Measurements from ENCODE around the gene CERKL.

CERKL gene

DNA sequence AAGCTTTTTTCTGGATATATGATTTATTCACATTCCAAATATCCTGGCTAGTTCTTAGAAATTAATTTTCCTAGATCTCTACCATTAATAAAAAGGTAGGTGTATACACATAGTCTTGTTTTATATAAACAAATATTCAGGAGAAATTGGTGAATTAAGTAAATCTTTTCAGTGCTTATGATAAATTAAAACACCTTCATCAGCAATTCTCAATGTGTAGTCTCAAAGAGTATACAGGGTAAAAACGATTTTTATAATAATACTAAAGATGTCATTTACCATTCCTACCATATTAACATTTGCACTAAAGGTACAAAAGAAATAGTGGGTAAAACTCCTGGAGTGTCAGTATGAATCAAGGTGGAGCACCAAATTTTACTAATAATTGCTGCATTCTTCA, 40.2 kb downstream of the CERKL start:
- no peak overlapping the region for H3K4me3 ChIP-seq (replicated peaks; ENCODE audit: low read depth, low read length)
- TF ChIP-seq, protein P1, sequence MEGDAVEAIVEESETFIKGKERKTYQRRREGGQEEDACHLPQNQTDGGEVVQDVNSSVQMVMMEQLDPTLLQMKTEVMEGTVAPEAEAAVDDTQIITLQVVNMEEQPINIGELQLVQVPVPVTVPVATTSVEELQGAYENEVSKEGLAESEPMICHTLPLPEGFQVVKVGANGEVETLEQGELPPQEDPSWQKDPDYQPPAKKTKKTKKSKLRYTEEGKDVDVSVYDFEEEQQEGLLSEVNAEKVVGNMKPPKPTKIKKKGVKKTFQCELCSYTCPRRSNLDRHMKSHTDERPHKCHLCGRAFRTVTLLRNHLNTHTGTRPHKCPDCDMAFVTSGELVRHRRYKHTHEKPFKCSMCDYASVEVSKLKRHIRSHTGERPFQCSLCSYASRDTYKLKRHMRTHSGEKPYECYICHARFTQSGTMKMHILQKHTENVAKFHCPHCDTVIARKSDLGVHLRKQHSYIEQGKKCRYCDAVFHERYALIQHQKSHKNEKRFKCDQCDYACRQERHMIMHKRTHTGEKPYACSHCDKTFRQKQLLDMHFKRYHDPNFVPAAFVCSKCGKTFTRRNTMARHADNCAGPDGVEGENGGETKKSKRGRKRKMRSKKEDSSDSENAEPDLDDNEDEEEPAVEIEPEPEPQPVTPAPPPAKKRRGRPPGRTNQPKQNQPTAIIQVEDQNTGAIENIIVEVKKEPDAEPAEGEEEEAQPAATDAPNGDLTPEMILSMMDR (IDR thresholded peaks at IDR 0.05; ENCODE audit: low read depth, low read length, missing control alignments): no peak
- DNase-seq (ENCODE audit: extremely low read depth, low read depth): no peak

DNA sequence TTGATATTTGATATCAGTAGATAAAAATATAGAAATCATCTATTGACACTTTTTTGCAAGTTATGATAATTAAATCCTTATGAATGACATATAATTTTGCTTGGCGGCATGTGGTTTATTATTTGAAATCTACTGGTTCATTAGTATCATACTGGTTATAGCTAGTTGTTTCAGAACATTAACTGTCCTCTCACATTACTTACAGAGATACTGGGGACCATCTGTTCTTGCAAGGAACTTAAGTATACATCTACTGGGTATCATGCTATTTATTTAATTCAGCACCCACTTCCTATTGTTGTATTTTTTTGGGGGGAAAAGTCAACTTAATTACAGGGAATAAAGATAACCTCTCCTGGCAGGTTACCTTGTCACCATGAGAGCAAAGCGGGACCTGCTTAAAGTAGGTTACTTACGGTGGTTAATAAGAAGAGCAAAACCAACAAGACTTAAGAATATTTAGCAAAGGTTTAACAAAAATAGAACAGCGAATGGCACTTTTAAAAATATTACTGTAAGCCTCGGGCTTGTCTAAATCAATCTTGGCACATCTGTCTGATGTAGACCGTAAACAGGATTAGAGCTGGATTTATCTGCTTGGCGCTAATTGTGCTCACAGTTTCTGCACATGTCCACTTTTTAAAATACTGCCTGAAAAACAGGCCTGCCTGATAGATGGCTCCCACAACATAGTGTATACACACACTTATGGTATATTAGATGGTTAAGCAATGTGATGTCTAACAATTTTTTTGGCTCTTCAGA, 41.8 kb downstream of the CERKL start:
- no peak overlapping the region for H3K4me3 ChIP-seq (replicated peaks; ENCODE audit: low read depth, low read length)
- TF ChIP-seq, protein P1 (IDR thresholded peaks at IDR 0.05; ENCODE audit: low read depth, low read length, missing control alignments): no peak
- no peak for DNase-seq (ENCODE audit: extremely low read depth, low read depth)

GRCh38 chr2:181613241-181613640, 43.7 kb downstream of the CERKL start:
- H3K4me3 ChIP-seq (replicated peaks; ENCODE audit: low read depth, low read length): no peak overlapping the region
- no peak for DNase-seq (ENCODE audit: extremely low read depth, low read depth)
- TF ChIP-seq, protein P1 (IDR thresholded peaks at IDR 0.05; ENCODE audit: low read depth, low read length, missing control alignments): no peak

- H3K4me3 ChIP-seq (replicated peaks; ENCODE audit: low read depth, low read length): no peak overlapping the region
- DNase-seq (ENCODE audit: extremely low read depth, low read depth): no peak
- TF ChIP-seq, protein P1 (IDR thresholded peaks at IDR 0.05; ENCODE audit: low read depth, low read length, missing control alignments): no peak
These were observed 49.0 kb downstream of the CERKL start for GRCh38 chr2:181607629-181608590.

GRCh38 chr2:181605889-181606837, 50.7 kb downstream of the CERKL start:
- no peak for DNase-seq (ENCODE audit: extremely low read depth, low read depth)
- TF ChIP-seq, protein P1 (IDR thresholded peaks at IDR 0.05; ENCODE audit: low read depth, low read length, missing control alignments): no peak
- no peak overlapping the region for H3K4me3 ChIP-seq (replicated peaks; ENCODE audit: low read depth, low read length)

- DNase-seq (ENCODE audit: extremely low read depth, low read depth): no peak
- H3K4me3 ChIP-seq (replicated peaks; ENCODE audit: low read depth, low read length): no peak overlapping the region
- TF ChIP-seq, protein P1 (IDR thresholded peaks at IDR 0.05; ENCODE audit: low read depth, low read length, missing control alignments): no peak
These were observed 54.9 kb downstream of the CERKL start for GRCh38 chr2:181602017-181602416.
